G401.6 (cell line): ENCODE measurements around the gene TRIM38.
"Not testable (repeated sequence)": the region's sequence is repeated elsewhere in the genome, so short reads cannot be mapped to it uniquely, and the experiment has no call there.

ENCODE experiments used
- FAIRE-seq: peaks from 2 replicates; lab custom pipeline; 2012; peaks lifted over from hg19 to GRCh38; lab: Jason Lieb, UNC

Gene TRIM38

DNA sequence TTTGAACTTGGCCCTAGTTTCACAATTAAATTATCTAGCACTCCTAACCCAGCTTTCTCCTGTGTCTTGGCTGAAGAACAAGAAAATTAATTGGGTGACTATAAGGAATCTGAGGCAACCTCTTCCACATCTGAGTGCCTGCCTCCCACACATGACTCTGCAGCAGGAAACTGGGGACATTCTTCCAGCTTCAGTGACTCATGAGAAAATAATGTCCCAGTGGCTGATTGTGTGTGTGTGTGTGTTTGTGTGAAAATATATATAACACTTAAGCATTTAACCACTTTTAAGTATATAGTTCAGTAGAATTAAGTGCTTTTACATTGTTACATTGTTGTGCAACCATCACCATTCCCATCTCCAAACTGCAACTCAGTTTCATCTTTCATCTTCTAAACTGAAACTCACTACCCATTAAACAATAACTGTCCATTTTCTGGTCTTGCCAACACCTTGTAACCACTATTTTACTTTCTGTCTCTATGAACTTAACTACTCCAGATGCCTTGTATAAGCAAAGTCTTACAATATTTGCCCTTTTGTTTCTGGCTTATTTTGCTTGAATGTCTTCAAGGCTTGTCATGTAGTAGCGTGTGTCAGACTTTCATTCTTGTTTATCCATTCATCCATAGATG, 8.7 kb downstream of the TRIM38 start:
- no peak for FAIRE-seq

DNA sequence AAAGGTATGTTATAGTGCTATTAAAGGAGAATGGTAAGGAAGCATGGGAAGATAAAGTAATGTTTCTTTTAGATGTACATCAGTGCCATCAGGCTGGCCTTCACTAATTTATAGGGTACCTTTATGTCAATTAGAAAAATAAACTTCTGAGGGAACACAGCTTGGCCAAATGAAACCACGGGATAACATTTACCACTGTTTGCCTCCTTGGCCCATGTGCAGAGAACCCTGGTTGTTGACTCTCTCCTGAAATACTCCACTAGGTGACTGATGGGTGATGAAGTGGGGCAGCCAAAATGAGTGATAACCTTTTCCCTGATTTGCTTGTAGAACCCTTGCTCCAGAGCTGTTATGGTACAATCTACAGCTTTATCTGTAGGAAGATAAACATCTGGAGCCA, 9.5 kb downstream of the TRIM38 start:
- no peak for FAIRE-seq

GRCh38 chr6:25972902-25973301, 10.3 kb downstream of the TRIM38 start:
- no peak for FAIRE-seq

DNA sequence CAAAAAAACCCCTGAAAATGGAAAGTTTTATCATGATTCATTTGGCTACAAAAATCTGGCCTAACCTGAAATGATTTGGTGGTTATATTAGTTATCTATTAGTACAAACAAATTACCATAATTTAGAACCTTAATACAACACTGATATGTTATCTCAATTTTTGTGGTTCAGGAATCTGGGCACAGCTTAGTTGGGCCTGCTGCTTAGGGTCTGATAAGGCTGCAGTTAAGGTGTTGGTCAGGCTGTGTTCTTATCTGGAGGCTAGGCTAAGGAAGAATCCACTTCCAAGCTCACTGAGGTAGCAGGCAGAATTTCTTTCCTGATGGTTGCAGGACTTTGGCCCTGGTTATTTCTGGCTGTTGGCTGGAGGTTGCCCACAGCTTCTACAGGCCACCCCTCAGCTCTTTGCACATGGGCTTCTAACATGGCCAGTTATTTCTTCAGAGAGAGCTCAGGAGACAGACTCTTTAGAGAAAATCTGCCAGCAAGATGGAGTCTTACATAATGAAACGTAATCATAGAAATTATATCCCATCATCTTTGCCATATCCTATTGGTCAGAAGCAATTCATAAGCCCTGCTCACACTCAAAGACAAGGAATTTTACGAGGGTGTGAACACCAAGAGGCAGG, 11.4 kb downstream of the TRIM38 start:
- no peak for FAIRE-seq

- no peak for FAIRE-seq
Observed at GRCh38 chr6:25975923-25976560, 13.4 kb downstream of the TRIM38 start.

DNA sequence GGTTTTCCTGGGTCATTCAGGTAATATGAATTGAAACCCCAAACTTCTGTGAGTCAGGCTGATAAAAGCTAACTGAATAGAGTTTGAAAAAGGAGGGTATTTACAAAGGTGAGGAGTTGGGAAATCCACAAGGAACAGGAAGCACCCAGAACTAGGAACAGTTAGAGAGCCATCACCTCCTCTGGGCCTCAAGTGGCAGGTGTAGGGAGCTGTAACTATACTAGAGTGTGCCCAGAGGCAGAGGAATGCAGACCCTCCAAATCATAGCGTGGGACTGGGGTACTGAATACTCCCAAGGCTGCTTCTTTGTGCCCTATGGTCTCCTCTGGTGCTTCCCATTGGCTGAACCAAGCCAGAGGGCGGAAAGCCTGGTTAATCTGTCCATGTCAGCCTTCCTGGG, 18.3 kb downstream of the TRIM38 start:
- FAIRE-seq = no peak

- no peak for FAIRE-seq
Observed at GRCh38 chr6:25981568-25982263, 19.1 kb downstream of the TRIM38 start.

DNA sequence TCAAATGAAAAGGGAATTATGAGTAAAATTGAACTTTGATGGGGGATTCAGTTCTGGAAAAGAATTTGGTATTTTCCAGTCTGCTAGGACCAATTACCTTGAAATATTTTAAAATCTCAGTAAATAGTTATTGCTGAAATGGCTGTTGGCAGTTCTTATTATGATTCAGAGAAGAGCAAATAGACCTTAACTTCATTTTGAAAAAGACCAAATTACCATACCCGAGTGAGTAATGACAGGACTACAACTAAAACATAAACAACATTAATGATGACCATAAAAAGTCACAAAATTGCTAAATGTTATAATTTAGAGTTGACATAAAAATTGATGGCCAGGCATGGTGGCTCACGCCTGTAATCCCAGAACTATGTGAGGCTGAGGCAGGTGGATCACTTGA, 21.7 kb downstream of the TRIM38 start:
- no peak for FAIRE-seq

DNA sequence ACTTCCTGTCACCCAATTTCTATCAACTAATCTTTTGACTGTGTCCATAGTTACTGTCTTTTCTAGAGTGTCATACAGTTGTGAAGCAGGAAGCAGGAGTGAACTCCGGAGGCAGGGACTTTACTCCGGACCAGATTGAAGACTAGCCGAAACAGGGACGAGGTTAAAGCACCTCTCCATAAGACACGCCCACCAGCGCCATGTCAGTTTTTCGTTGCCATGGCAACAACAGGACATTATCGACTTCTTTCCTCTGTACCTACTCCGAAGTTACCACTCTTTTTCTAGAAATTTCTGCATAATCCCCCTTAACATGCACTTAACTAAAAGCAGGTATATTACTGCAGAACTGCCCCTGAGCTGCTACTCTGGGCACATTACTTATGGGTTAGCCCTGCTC, 25.2 kb downstream of the TRIM38 start:
- no peak for FAIRE-seq

DNA sequence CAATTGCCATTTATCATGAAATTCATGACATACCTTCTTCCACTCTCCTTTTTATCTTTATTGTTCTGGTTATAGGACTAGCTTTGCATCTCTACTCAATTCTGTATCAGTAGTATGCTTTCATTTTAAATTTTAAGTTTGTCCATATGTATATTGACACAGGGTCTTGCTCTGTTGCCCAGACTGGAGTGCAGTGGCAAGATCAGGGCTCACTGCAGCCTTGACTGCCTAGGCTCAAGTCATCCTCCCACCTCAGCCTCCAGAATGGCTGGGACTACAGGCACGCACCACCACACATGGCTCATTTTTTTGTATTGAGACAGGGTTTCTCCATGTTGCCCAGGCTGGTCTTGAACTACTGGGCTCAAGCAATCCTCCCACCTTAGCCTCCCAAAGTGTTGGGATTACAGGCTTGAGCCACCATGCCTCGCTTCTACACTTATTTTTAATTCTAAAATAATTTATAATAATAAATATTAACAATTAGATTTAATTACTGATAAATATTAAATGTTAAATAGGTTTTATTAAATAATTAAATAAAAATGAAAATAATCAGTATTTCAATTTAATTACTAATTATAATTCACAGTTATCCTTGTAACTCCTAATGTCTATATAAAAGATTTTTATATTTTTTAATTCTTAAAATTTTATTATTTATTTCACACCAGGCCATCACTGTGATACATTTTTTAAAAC, 27.7 kb downstream of the TRIM38 start:
- FAIRE-seq = peak; percentile 93

DNA sequence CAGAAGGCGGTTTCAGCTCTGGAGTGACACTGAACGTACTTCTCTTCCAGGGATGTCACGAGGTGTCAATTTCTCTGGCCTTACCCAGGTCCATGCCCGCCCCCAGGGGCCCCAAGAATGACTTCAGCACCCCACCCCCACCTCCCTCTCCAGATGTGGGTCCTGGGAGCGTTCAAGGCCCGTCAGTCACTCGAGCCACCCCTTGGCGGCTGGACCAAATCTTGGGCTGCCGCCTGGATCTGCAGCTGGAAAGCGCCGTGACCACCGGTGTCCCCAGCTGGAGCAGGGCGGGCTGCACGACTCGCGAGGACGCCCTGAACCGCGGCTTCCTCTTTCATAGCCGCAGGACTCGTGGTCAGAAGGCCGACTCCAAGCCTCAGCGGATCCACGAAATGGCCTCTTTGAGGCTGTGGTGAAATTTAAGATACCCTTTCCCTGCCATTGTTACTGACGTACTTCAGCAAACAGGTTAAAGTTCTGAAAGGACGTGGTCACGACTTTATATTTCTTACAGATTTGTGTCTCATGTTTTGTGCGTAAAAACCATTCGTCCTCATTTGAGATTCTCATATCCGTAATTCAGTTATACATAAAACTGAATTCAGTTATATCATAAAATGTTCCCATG, 29.3 kb downstream of the TRIM38 start:
- FAIRE-seq = no peak

DNA sequence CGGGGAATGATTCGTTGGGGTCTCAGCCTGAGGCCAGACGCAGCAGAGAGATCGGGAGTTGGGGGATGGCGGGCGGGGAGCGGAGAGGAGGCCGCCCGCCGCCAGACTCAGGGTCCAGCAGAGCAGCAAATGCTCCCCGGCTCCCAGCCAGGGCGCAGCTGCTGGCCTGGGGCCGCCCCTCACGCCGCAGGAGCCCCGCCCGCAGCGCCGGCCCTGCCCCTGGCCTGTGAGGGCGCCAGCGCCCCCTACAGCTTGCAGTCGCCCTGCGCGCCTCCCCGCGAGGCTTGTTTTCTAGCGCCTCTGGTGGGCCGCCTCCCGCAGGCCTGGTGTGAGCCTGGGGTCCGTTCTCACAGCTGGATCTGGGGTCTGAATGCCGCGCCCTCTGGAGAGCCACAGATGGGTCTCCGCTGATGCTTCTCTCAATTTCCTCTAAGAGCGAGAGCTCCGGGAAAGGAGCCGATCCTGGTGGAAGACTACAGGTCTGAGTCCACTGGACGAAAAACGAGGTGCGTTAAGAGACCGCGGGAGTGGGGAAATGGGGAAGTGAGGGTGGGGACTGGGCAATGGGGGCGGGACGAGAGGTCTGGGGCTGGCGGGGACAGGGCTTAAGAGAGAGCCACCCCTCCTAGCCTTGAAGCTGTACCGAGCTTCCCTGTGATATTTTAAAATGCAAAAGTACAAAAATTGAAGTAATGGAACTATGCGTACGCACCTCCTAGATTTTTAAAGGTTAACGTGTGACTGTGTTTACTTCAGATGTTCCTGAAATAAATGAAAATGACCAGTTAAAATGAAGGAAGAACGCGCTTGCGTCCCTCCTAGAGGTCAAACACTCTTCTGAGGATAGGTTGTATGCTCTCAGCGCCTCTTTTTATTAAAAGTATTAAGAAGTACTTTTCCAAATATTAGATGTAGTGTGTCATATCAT, 30.1 kb downstream of the TRIM38 start:
- peak; percentile 8 for FAIRE-seq

GRCh38 chr6:25993341-25993684, 30.7 kb downstream of the TRIM38 start:
- not testable (repeated sequence) for FAIRE-seq

DNA sequence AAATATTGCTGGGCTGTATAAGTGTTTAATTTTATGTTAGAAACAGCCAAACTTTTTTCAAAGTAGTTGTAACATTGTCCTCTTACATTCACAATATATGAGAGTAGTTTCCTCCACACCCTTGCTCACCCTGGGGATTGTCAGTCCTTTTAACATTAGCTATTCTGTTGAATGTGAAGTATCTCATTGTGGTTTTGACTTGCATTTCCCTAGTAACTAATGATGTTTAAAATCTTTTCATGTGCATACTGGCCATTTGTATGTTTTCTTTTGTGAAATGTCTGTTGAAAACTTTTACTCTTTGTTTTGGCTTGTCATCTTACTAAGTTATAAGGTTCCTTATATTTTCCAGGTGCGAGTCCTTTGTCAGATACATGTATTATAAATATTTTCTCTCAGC, 32.9 kb downstream of the TRIM38 start:
- FAIRE-seq = no peak

DNA sequence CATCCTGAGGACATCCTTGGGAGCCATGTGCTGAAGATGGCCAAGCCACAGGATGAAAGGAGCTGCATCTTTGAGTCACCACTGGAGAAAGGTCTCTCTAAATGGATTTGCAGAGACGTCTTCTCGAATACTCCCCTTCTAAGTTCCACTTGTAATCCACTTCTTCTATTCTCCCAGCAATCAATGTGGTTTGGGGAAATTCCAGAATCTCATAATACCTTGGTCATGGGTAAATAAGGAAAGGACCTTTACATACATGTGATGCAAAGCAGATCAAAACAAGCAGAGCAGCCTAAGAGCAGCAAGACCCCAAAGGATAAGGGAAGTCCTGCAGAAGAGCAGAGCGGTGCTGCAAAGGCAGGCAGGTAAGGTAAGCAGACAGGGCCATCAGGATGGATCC, 35.3 kb downstream of the TRIM38 start:
- no peak for FAIRE-seq

DNA sequence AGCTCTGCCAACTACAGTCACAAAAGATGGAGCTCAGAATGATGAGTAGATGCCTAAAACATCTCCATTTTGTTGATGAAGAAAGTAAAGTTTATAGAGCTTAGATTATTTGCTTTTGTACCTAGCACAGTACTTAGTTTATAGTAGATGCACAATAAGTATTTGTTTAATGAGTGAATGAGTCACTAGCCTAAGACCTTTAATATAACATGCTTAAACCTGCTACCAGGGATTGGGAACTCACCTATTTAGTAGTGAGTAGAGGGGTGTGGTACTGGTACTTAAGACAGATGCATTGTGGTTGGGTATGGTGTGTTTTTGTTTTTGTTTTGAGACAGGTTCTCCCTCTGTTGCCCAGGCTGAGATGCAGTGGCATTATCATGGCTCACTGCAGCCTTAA, 35.8 kb downstream of the TRIM38 start:
- FAIRE-seq = no peak

GRCh38 chr6:25999225-25999624, 36.6 kb downstream of the TRIM38 start:
- not testable (repeated sequence) for FAIRE-seq

GRCh38 chr6:26000366-26001144, 38.0 kb downstream of the TRIM38 start:
- FAIRE-seq = no peak

GRCh38 chr6:26003102-26003694, 40.6 kb downstream of the TRIM38 start:
- no peak for FAIRE-seq
